Thyroid gland (tissue), 4 donors: ENCODE measurements around the gene TMEM150C. TPM values are rescaled to one million over a fixed set of nuclear protein-coding genes. Genes with fewer than 3 reads are reported as not detected.
A peak's percentile ranks its signal among the peaks of the same experiment; 100 is the strongest.

ENCODE experiments used
- DNase-seq, 2 donors: peaks; one replicate each; pipeline ENCODE4 v3.0.0-alpha.2; 2019
- H3K27ac ChIP-seq, 3 donors: fragments of 200-600 bp; sonication (generic); 1 replicate in 2 of 3; 2 replicates in 1 of 3; pipeline ENCODE4 v1.5.1; 2016 to 2019; ENCODE audit warnings: mild to moderate bottlenecking in 1 of 3, moderate library complexity in 1 of 3
- H3K27me3 ChIP-seq: fragments of 200-600 bp; sonication (generic); one replicate; pipeline ENCODE4 v1.5.1; 2019
- H3K36me3 ChIP-seq, 2 donors: fragments of 200-600 bp; sonication (generic); one replicate each; pipeline ENCODE4 v1.5.1; 2016 to 2019
- H3K4me1 ChIP-seq, 2 donors: fragments of 200-600 bp; sonication (generic); one replicate each; pipeline ENCODE4 v1.5.1; 2017 to 2019
- H3K4me3 ChIP-seq, 3 donors: fragments of 200-600 bp; sonication (generic); replicated peaks in 1 of 3; 1 replicate in 2 of 3; 2 replicates in 1 of 3; pipeline ENCODE4 v1.5.1; 2016; ENCODE audit warnings: mild to moderate bottlenecking in 1 of 3
- H3K9me3 ChIP-seq: fragments of 200-600 bp; sonication (generic); one replicate; pipeline ENCODE4 v1.5.1; 2017
- CTCF ChIP-seq, 6 experiments: fragments of 200-600 bp in 3 of 6; fragments of 450-650 bp in 3 of 6; sonication (generic) in 3 of 6; IDR thresholded peaks; one replicate each; pipeline ENCODE4 v1.5.1; 2016 to 2019; ENCODE audit warnings: antibody characterized with exemption in 6 of 6, mild to moderate bottlenecking in 2 of 6, inconsistent platforms in 1 of 6, moderate library complexity in 1 of 6
- POLR2A ChIP-seq, 2 donors: fragments of 450-650 bp; IDR thresholded peaks; one replicate each; pipeline ENCODE4 v1.6.1; 2017; ENCODE audit warnings: antibody characterized with exemption in 2 of 2, mild to moderate bottlenecking in 2 of 2, moderate library complexity in 1 of 2
- WGBS, 2 donors: methylation state at CpG; one replicate each; pipeline ENCODE4 v1.1.5; 2017; 5-methylcytosine and 5-hydroxymethylcytosine counted together
- intact Hi-C: fragments of 100-400 bp; cut with DNase I; formaldehyde crosslinking; loops from one replicate; pipeline ENCODE4 v1.15.1; 2023
- total RNA-seq, 4 donors: library from RNA; depleted of rRNA; stranded (reverse); fragments of >200 nt; gene quantifications; one replicate each; pipeline ENCODE4 v1.2.3, GENCODE V29; 2016

The TMEM150C gene
- total RNA-seq, 4 donors from 2014 or later: 18.8 to 27.4 (median 23.6) TPM

- no peaks in the 10 kb centered on the region for H3K27me3 ChIP-seq
- no peak for DNase-seq
- no peaks in the 10 kb centered on the region for H3K4me1 ChIP-seq
- no peak overlapping the region for H3K27ac ChIP-seq
- TF ChIP-seq POLR2A (IDR thresholded peaks at IDR 0.05): no peak
- TF ChIP-seq CTCF (IDR thresholded peaks at IDR 0.05): no peak
- no peaks in the 10 kb centered on the region for H3K9me3 ChIP-seq
- 73 to 90% methylated on average over 1 of the region's 1 CpG for WGBS, 2 donors
- intact Hi-C loops: no loop called here
- no peaks in the 10 kb centered on the region for H3K36me3 ChIP-seq
- H3K4me3 ChIP-seq: no peak overlapping the region
Observed at GRCh38 chr4:82577451-82577850, 15.7 kb upstream of the TMEM150C start.

- H3K4me1 ChIP-seq: no peaks in the 10 kb centered on the region
- no peak for DNase-seq
- no peaks in the 10 kb centered on the region for H3K36me3 ChIP-seq
- H3K9me3 ChIP-seq: no peaks in the 10 kb centered on the region
- no peak overlapping the region for H3K4me3 ChIP-seq
- no peak overlapping the region for H3K27ac ChIP-seq
- WGBS, 2 donors: 61 to 66% methylated on average over 3 of the region's 3 CpGs
- intact Hi-C loops: no loop called here
- TF ChIP-seq POLR2A (IDR thresholded peaks at IDR 0.05) (no peak), CTCF (IDR thresholded peaks at IDR 0.05) (no peak)
- H3K27me3 ChIP-seq: no peaks in the 10 kb centered on the region
Observed at GRCh38 chr4:82569727-82570126, 7.9 kb upstream of the TMEM150C start.

GRCh38 chr4:82569076-82569475, 7.3 kb upstream of the TMEM150C start:
- H3K27me3 ChIP-seq: no peaks in the 10 kb centered on the region
- H3K9me3 ChIP-seq: no peaks in the 10 kb centered on the region
- DNase-seq: no peak
- WGBS, 2 donors: 91 to 94% methylated on average over 5 of the region's 5 CpGs
- H3K4me3 ChIP-seq: no peak overlapping the region
- intact Hi-C loops: no loop called here
- H3K4me1 ChIP-seq: no peaks in the 10 kb centered on the region
- TF ChIP-seq POLR2A (IDR thresholded peaks at IDR 0.05) (no peak), CTCF (IDR thresholded peaks at IDR 0.05) (no peak)
- H3K36me3 ChIP-seq: no peaks in the 10 kb centered on the region
- H3K27ac ChIP-seq: no peak overlapping the region

- TF ChIP-seq CTCF (IDR thresholded peaks at IDR 0.05): no peak
- TF ChIP-seq POLR2A (IDR thresholded peaks at IDR 0.05): no peak
Observed at GRCh38 chr4:82567444-82567843, 5.7 kb upstream of the TMEM150C start.

GRCh38 chr4:82562564-82562854, 721 bp upstream of the TMEM150C start:
- Histone ChIP-seq H3K9me3 (no peaks in the 10 kb centered on the region), H3K27me3 (no peaks in the 10 kb centered on the region), H3K27ac (no peak overlapping the region), H3K36me3 (no peaks in the 10 kb centered on the region), H3K4me3 (peak overlapping the region in 1 of 3 donors; percentile 73), H3K4me1 (no peaks in the 10 kb centered on the region)
- intact Hi-C loops: no loop called here
- 75 to 77% methylated on average over 4 of the region's 4 CpGs for WGBS, 2 donors
- TF ChIP-seq POLR2A (IDR thresholded peaks at IDR 0.05) (no peak), CTCF (IDR thresholded peaks at IDR 0.05) (no peak)
- DNase-seq: no peak

More at GRCh38 chr4:82567444-82567843, 5.7 kb upstream of the TMEM150C start:
- no peak overlapping the region for H3K4me3 ChIP-seq
- no peak for DNase-seq
- H3K9me3 ChIP-seq: no peaks in the 10 kb centered on the region
- intact Hi-C loops: no loop called here
- H3K27ac ChIP-seq: no peak overlapping the region
- no peaks in the 10 kb centered on the region for H3K4me1 ChIP-seq
- no peaks in the 10 kb centered on the region for H3K27me3 ChIP-seq
- no peaks in the 10 kb centered on the region for H3K36me3 ChIP-seq
- 96% methylated on average over 7 of the region's 7 CpGs for WGBS, 2 donors
